ENCODE measurements around the gene PAX5.

DNA sequence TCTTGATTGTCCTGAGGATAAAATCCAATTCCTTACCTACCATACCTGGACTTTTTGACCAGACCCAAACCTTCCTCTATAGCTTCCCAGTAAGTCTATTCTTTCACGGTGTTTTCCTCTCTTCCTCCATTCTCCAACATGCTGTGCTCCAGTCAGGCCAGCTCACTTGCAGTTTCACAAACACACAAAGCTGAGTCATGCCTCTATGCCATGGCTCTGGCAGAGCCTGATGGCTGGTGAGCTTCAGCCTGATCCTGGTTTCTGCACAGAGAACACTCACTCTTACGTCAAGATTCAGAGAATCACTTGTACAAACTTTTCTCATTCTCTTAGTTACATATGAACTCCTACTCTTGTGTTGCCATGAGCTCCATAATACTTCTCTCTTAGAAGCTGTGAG, 27.7 kb upstream of the PAX5 start:
- TF ChIP-seq CTCF (conservative IDR thresholded peaks at IDR 0.05; ENCODE audit: low read length) (no peak), EZH2phosphoT487 (IDR thresholded peaks at IDR 0.05; ENCODE audit: borderline replicate concordance, low read depth, low read length) (no peak)
